ENCODE data around the gene CYP27C1. TPM values are rescaled to one million over a fixed set of nuclear protein-coding genes. Genes with fewer than 3 reads are reported as not detected.

Gene CYP27C1
- total and polyA plus RNA-seq, 10 of the 15 experiments (the other 5 are each of a cell fraction or from before 2014, with no cell fraction given), result not detected

DNA sequence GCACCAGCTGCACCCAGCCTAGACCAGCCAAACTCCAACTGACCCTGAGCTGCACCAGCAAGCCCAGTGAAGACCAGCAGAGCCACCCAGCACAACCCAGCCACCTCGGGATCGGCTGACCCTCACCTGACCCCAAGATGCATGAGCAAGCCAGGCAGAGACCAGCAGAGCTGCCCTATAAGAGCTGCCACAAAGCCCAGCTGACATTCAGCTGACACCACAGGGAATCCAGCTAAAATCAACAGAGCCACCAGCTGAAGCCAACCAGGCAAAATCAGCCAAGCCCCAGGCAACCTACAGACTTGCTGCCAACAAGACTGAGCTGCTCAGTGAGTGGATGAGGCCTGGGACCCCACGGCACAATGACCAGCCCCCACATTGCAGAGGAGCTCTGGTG lies 54.6 kb downstream of the CYP27C1 start (continued):
- TF ChIP-seq E2F8 (IDR thresholded peaks at IDR 0.05; ENCODE audit: low read depth, partially characterized antibody), result no peak
- no peak for TF ChIP-seq SMAD1 (IDR thresholded peaks at IDR 0.05; ENCODE audit: low read depth, partially characterized antibody)
- no peak for TF ChIP-seq HDAC2 (IDR thresholded peaks at IDR 0.05)
- TF ChIP-seq, protein P1, sequence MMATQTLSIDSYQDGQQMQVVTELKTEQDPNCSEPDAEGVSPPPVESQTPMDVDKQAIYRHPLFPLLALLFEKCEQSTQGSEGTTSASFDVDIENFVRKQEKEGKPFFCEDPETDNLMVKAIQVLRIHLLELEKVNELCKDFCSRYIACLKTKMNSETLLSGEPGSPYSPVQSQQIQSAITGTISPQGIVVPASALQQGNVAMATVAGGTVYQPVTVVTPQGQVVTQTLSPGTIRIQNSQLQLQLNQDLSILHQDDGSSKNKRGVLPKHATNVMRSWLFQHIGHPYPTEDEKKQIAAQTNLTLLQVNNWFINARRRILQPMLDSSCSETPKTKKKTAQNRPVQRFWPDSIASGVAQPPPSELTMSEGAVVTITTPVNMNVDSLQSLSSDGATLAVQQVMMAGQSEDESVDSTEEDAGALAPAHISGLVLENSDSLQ (IDR thresholded peaks at IDR 0.05), result no peak
- TF ChIP-seq EP300 (IDR thresholded peaks at IDR 0.05; ENCODE audit: borderline replicate concordance in 1 of 2, control insufficient read depth in 1 of 2, low read depth in 2 of 2, low read length in 2 of 2), result no peak
- TF ChIP-seq NR2F1 (conservative IDR thresholded peaks at IDR 0.05), result no peak
- TF ChIP-seq TCF3 (IDR thresholded peaks at IDR 0.05; ENCODE audit: borderline replicate concordance, insufficient read depth, low read depth, low read length), result no peak
- TF ChIP-seq MEF2B (IDR thresholded peaks at IDR 0.05; ENCODE audit: partially characterized antibody, poor library complexity, severe bottlenecking), result no peak
- TF ChIP-seq, protein P2, sequence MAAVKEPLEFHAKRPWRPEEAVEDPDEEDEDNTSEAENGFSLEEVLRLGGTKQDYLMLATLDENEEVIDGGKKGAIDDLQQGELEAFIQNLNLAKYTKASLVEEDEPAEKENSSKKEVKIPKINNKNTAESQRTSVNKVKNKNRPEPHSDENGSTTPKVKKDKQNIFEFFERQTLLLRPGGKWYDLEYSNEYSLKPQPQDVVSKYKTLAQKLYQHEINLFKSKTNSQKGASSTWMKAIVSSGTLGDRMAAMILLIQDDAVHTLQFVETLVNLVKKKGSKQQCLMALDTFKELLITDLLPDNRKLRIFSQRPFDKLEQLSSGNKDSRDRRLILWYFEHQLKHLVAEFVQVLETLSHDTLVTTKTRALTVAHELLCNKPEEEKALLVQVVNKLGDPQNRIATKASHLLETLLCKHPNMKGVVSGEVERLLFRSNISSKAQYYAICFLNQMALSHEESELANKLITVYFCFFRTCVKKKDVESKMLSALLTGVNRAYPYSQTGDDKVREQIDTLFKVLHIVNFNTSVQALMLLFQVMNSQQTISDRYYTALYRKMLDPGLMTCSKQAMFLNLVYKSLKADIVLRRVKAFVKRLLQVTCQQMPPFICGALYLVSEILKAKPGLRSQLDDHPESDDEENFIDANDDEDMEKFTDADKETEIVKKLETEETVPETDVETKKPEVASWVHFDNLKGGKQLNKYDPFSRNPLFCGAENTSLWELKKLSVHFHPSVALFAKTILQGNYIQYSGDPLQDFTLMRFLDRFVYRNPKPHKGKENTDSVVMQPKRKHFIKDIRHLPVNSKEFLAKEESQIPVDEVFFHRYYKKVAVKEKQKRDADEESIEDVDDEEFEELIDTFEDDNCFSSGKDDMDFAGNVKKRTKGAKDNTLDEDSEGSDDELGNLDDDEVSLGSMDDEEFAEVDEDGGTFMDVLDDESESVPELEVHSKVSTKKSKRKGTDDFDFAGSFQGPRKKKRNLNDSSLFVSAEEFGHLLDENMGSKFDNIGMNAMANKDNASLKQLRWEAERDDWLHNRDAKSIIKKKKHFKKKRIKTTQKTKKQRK (IDR thresholded peaks at IDR 0.05; ENCODE audit: low read depth, low read length), result no peak
- TF ChIP-seq BCL3 (IDR thresholded peaks at IDR 0.05; ENCODE audit: borderline replicate concordance, insufficient read depth, low read depth, low read length, poor library complexity, severe bottlenecking), result no peak
